ENCODE measurements around the gene LYPD8.

The LYPD8 gene

GRCh38 chr1:248702714-248703113, 52.8 kb downstream of the LYPD8 start, which contains the start of gene OR14I1:
TSS of gene OR14I1 (minus strand) at chr1:248702766.
- Histone ChIP-seq H3K4me2 (ENCODE audit: low read depth, low read length, poor library complexity, severe bottlenecking) (no peak within 1 kb of the TSS), H3K36me3 (ENCODE audit: low read length) (no peaks in the 10 kb centered on the region), H3F3A (ENCODE audit: insufficient read depth) (no peaks in the 10 kb centered on the region), H4K20me1 (ENCODE audit: low read depth, low read length) (no peaks in the 10 kb centered on the region; the same call in 1 of the 2 replicates), H3K4me3 (ENCODE audit: insufficient read depth, low read length, poor library complexity, severe bottlenecking) (no peak within 1 kb of the TSS), H3K27ac (ENCODE audit: low read depth, low read length) (no peak within 1 kb of the TSS), H3K9me2 (replicated peaks; ENCODE audit: insufficient read depth, low read length) (no peaks in the 10 kb centered on the region), H3K27me3 (ENCODE audit: low read length) (no peaks in the 10 kb centered on the region), H3K9ac (ENCODE audit: low read length) (no peak within 1 kb of the TSS), H2AFZ (ENCODE audit: low read depth, low read length, severe bottlenecking) (no peak within 1 kb of the TSS), H3K9me3 (ENCODE audit: insufficient read depth, low read length) (no peaks in the 10 kb centered on the region), H3K79me2 (ENCODE audit: insufficient read depth, low read length) (no peaks in the 10 kb centered on the region)
- TF ChIP-seq EZH2phosphoT487 (conservative IDR thresholded peaks at IDR 0.05; ENCODE audit: low read length) (no peak), CTCF (IDR thresholded peaks at IDR 0.05; ENCODE audit: insufficient read depth, low read length, poor library complexity, severe bottlenecking) (no peak)

- Histone ChIP-seq H4K20me1 (ENCODE audit: low read depth, low read length) (no peaks in the 10 kb centered on the region; the same call in 1 of the 2 replicates), H3K4me2 (ENCODE audit: low read depth, low read length, poor library complexity, severe bottlenecking) (no peak overlapping the region), H2AFZ (ENCODE audit: low read depth, low read length, severe bottlenecking) (no peak overlapping the region), H3F3A (ENCODE audit: insufficient read depth) (no peaks in the 10 kb centered on the region), H3K9me3 (ENCODE audit: insufficient read depth, low read length) (no peaks in the 10 kb centered on the region), H3K36me3 (ENCODE audit: low read length) (no peaks in the 10 kb centered on the region), H3K4me3 (ENCODE audit: insufficient read depth, low read length, poor library complexity, severe bottlenecking) (no peak overlapping the region), H3K27me3 (ENCODE audit: low read length) (no peaks in the 10 kb centered on the region), H3K79me2 (ENCODE audit: insufficient read depth, low read length) (no peaks in the 10 kb centered on the region), H3K9me2 (replicated peaks; ENCODE audit: insufficient read depth, low read length) (no peaks in the 10 kb centered on the region), H3K9ac (ENCODE audit: low read length) (no peak overlapping the region), H3K27ac (ENCODE audit: low read depth, low read length) (no peak overlapping the region)
- TF ChIP-seq CTCF (IDR thresholded peaks at IDR 0.05; ENCODE audit: insufficient read depth, low read length, poor library complexity, severe bottlenecking) (no peak), EZH2phosphoT487 (conservative IDR thresholded peaks at IDR 0.05; ENCODE audit: low read length) (no peak)
These were observed 56.5 kb downstream of the LYPD8 start for GRCh38 chr1:248699099-248699498.

GRCh38 chr1:248697907-248698306, 57.7 kb downstream of the LYPD8 start:
- no peak overlapping the region for H3K9ac ChIP-seq (ENCODE audit: low read length)
- H3K9me3 ChIP-seq (ENCODE audit: insufficient read depth, low read length), result no peaks in the 10 kb centered on the region
- no peak for TF ChIP-seq EZH2phosphoT487 (conservative IDR thresholded peaks at IDR 0.05; ENCODE audit: low read length)
- no peak for TF ChIP-seq CTCF (IDR thresholded peaks at IDR 0.05; ENCODE audit: insufficient read depth, low read length, poor library complexity, severe bottlenecking)
- H3F3A ChIP-seq (ENCODE audit: insufficient read depth), result no peaks in the 10 kb centered on the region
- no peaks in the 10 kb centered on the region; the same call in 1 of the 2 replicates for H4K20me1 ChIP-seq (ENCODE audit: low read depth, low read length)
- H3K27me3 ChIP-seq (ENCODE audit: low read length), result no peaks in the 10 kb centered on the region
- no peak overlapping the region for H3K4me3 ChIP-seq (ENCODE audit: insufficient read depth, low read length, poor library complexity, severe bottlenecking)
- H3K9me2 ChIP-seq (replicated peaks; ENCODE audit: insufficient read depth, low read length), result no peaks in the 10 kb centered on the region
- no peak overlapping the region for H3K4me2 ChIP-seq (ENCODE audit: low read depth, low read length, poor library complexity, severe bottlenecking)
- no peak overlapping the region for H2AFZ ChIP-seq (ENCODE audit: low read depth, low read length, severe bottlenecking)
- no peaks in the 10 kb centered on the region for H3K79me2 ChIP-seq (ENCODE audit: insufficient read depth, low read length)
- no peaks in the 10 kb centered on the region for H3K36me3 ChIP-seq (ENCODE audit: low read length)
- no peak overlapping the region for H3K27ac ChIP-seq (ENCODE audit: low read depth, low read length)
